ENCODE measurements around the gene SCN9A.

- TF ChIP-seq CTCF (IDR thresholded peaks at IDR 0.05): no peak
- TF ChIP-seq POLR2AphosphoS5 (IDR thresholded peaks at IDR 0.05): no peak
- TF ChIP-seq EP300 (IDR thresholded peaks at IDR 0.05): no peak
- no peak for TF ChIP-seq POLR2A (IDR thresholded peaks at IDR 0.05)
Observed at GRCh38 chr2:166373951-166374350, 1.8 kb downstream of the SCN9A start.

Data from upper lobe of left lung (tissue), 4 donors.